K562 (cell line): Measurements from ENCODE around the gene MIEN1.
"Not testable (repeated sequence)": the region's sequence is repeated elsewhere in the genome, so short reads cannot be mapped to it uniquely, and the experiment has no call there.

Source experiments
- BHLHE40 ChIP-seq: IDR thresholded peaks from 2 replicates; pipeline ENCODE4 v1.6.1; 2011; ENCODE audit warnings: low read length, improper control_type of control experiment
- DNMT1 ChIP-seq: fragments of 450-650 bp; IDR thresholded peaks from 2 replicates; pipeline ENCODE4 v1.6.1; 2016; ENCODE audit warnings: antibody characterized with exemption, mild to moderate bottlenecking
- HCFC1 ChIP-seq: IDR thresholded peaks from 2 replicates; pipeline ENCODE4 v1.6.1; 2012; ENCODE audit warnings: low read depth, low read length, improper control_type of control experiment
- SAP30 ChIP-seq: fragments of 200-600 bp; sonication (generic); IDR thresholded peaks from 2 replicates; pipeline ENCODE4 v1.6.1; 2012; ENCODE audit warnings: borderline replicate concordance, low read depth, mild to moderate bottlenecking, moderate library complexity, low read length, control low read depth, inconsistent platforms; ENCODE audit not compliant: insufficient read depth, poor library complexity, severe bottlenecking
- TF ChIP-seq, protein P1 (sequence below), 2 experiments: fragments of 450-650 bp in 1 of 2; IDR thresholded peaks; 2 replicates each; pipeline ENCODE4 v1.6.1; 2011 to 2017; ENCODE audit warnings: low read depth in 2 of 2, antibody characterized with exemption in 1 of 2, borderline replicate concordance in 1 of 2, low read length in 1 of 2, mild to moderate bottlenecking in 1 of 2, mixed read lengths in 1 of 2; ENCODE audit not compliant: control insufficient read depth in 1 of 2
- TF ChIP-seq, protein P2 (sequence below): sonication (generic); formaldehyde crosslinking; IDR thresholded peaks from 2 replicates; pipeline ENCODE4 v1.9.0; 2022; ENCODE audit warnings: mild to moderate bottlenecking, missing genetic modification reagents
- TF ChIP-seq, protein P3 (sequence below), 3 experiments: IDR thresholded peaks in 2 of 3; conservative IDR thresholded peaks in 1 of 3; 2 replicates each; pipeline ENCODE4 v1.5.1; 2011 to 2012; ENCODE audit warnings: low read length in 3 of 3, mild to moderate bottlenecking in 3 of 3, control low read depth in 2 of 3, improper control_type of control experiment in 1 of 3, inconsistent platforms in 1 of 3, low read depth in 1 of 3, mixed read lengths in 1 of 3, moderate library complexity in 1 of 3; ENCODE audit not compliant: insufficient read depth in 2 of 3

DNA sequence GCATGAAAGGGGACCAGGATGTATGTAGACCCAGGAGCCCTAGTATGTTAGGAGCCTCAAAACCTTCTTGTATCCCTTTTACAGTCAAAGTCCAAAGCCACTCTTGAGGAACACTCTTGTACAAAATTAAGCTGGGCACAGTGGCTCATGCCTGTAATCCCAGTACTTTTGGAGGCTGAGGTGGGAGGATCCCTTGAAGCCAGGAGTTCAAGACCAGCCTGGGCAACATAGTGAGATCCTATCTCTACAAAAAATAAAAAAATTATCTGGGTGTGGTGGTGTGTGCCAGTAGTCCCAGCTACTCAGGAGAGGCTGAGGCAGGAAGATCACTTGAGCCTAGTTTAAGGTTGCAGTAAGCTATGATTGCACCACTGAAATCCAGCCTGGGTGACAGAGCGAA, 4.4 kb downstream of the MIEN1 start:
- TF ChIP-seq, protein P1, sequence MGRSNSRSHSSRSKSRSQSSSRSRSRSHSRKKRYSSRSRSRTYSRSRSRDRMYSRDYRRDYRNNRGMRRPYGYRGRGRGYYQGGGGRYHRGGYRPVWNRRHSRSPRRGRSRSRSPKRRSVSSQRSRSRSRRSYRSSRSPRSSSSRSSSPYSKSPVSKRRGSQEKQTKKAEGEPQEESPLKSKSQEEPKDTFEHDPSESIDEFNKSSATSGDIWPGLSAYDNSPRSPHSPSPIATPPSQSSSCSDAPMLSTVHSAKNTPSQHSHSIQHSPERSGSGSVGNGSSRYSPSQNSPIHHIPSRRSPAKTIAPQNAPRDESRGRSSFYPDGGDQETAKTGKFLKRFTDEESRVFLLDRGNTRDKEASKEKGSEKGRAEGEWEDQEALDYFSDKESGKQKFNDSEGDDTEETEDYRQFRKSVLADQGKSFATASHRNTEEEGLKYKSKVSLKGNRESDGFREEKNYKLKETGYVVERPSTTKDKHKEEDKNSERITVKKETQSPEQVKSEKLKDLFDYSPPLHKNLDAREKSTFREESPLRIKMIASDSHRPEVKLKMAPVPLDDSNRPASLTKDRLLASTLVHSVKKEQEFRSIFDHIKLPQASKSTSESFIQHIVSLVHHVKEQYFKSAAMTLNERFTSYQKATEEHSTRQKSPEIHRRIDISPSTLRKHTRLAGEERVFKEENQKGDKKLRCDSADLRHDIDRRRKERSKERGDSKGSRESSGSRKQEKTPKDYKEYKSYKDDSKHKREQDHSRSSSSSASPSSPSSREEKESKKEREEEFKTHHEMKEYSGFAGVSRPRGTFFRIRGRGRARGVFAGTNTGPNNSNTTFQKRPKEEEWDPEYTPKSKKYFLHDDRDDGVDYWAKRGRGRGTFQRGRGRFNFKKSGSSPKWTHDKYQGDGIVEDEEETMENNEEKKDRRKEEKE (IDR thresholded peaks at IDR 0.05; ENCODE audit: borderline replicate concordance in 1 of 2, control insufficient read depth in 1 of 2, low read depth in 2 of 2, low read length in 1 of 2), result not testable (repeated sequence)
- TF ChIP-seq DNMT1, SAP30, HCFC1, BHLHE40: not testable (repeated sequence)
- TF ChIP-seq, protein P2, sequence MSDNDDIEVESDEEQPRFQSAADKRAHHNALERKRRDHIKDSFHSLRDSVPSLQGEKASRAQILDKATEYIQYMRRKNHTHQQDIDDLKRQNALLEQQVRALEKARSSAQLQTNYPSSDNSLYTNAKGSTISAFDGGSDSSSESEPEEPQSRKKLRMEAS (CRISPR knock-in tag), result not testable (repeated sequence)
- TF ChIP-seq, protein P3, sequence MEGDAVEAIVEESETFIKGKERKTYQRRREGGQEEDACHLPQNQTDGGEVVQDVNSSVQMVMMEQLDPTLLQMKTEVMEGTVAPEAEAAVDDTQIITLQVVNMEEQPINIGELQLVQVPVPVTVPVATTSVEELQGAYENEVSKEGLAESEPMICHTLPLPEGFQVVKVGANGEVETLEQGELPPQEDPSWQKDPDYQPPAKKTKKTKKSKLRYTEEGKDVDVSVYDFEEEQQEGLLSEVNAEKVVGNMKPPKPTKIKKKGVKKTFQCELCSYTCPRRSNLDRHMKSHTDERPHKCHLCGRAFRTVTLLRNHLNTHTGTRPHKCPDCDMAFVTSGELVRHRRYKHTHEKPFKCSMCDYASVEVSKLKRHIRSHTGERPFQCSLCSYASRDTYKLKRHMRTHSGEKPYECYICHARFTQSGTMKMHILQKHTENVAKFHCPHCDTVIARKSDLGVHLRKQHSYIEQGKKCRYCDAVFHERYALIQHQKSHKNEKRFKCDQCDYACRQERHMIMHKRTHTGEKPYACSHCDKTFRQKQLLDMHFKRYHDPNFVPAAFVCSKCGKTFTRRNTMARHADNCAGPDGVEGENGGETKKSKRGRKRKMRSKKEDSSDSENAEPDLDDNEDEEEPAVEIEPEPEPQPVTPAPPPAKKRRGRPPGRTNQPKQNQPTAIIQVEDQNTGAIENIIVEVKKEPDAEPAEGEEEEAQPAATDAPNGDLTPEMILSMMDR (IDR thresholded peaks at IDR 0.05 in 2 of 3, conservative IDR thresholded peaks at IDR 0.05 in 1 of 3; ENCODE audit: insufficient read depth in 2 of 3, low read depth in 1 of 3, low read length in 3 of 3), result not testable (repeated sequence)
